ENCODE data around the gene UBR4. TPM values are rescaled to one million over a fixed set of nuclear protein-coding genes. Genes with fewer than 3 reads are reported as not detected.

UBR4 gene
- polyA plus RNA-seq, 1 of the 3 experiments (the other 2 are of a cell fraction) = 68.7 TPM

DNA sequence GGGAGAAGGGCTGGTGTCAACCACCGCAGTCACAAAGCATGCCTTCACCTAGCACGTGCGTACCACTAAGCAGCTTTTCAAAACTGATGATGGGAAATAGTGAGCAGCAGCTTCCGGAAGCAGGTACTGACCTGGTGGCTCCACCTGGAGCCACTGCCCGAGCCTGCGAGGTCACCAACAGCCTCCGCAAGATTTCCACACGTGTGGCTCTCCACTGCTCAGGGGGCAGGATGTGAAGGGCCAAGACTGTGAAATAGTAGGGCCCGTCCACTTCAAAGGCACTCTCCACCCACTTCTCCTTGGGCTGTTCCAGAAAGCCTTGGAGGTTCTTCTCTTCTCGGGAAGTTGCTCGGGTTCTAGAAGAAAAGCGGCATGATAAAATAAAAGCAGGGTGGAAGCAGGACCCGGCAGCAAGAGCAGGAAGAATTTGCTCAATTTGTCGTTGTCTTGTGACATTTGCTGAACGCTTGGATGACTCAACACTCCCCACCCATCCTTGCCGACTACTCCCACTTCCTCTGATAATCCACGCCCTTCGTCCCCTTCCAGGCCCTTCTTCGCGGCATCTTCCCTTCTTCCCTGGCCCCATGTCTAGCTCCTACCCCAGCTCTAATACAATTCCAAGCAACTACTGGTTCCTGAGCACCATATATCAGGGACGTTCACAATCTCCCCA lies 128.7 kb downstream of the UBR4 start:
- TF ChIP-seq MXI1 (IDR thresholded peaks at IDR 0.05; ENCODE audit: low read depth, low read length) (no peak), YY1 (IDR thresholded peaks at IDR 0.05; ENCODE audit: low read depth) (no peak), RCOR1 (IDR thresholded peaks at IDR 0.05; ENCODE audit: low read length) (no peak), SMC3 (IDR thresholded peaks at IDR 0.05; ENCODE audit: low read depth, low read length) (no peak), CHD2 (IDR thresholded peaks at IDR 0.05; ENCODE audit: low read length, partially characterized antibody) (no peak), TEAD4 (IDR thresholded peaks at IDR 0.05; ENCODE audit: borderline replicate concordance, insufficient read depth) (no peak), MEF2A (IDR thresholded peaks at IDR 0.05; ENCODE audit: borderline replicate concordance, low read depth) (no peak), TAF1 (IDR thresholded peaks at IDR 0.05; ENCODE audit: borderline replicate concordance, low read depth, low read length) (no peak), SIN3A (IDR thresholded peaks at IDR 0.05; ENCODE audit: borderline replicate concordance, low read depth, low read length) (no peak), ELF1 (IDR thresholded peaks at IDR 0.05) (no peak), FOSL2 (IDR thresholded peaks at IDR 0.05; ENCODE audit: borderline replicate concordance, low read depth) (no peak), RXRA (IDR thresholded peaks at IDR 0.05; ENCODE audit: borderline replicate concordance, low read depth) (no peak), FOXM1 (IDR thresholded peaks at IDR 0.05; ENCODE audit: low read depth) (no peak), FOXJ3 (CRISPR knock-in tag; IDR thresholded peaks at IDR 0.05) (no peak), GATA2 (CRISPR knock-in tag; IDR thresholded peaks at IDR 0.05) (no peak)
- TF ChIP-seq, protein P1, sequence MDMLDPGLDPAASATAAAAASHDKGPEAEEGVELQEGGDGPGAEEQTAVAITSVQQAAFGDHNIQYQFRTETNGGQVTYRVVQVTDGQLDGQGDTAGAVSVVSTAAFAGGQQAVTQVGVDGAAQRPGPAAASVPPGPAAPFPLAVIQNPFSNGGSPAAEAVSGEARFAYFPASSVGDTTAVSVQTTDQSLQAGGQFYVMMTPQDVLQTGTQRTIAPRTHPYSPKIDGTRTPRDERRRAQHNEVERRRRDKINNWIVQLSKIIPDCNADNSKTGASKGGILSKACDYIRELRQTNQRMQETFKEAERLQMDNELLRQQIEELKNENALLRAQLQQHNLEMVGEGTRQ (IDR thresholded peaks at IDR 0.05; ENCODE audit: borderline replicate concordance, low read depth, low read length) = no peak
- TF ChIP-seq, protein P2, sequence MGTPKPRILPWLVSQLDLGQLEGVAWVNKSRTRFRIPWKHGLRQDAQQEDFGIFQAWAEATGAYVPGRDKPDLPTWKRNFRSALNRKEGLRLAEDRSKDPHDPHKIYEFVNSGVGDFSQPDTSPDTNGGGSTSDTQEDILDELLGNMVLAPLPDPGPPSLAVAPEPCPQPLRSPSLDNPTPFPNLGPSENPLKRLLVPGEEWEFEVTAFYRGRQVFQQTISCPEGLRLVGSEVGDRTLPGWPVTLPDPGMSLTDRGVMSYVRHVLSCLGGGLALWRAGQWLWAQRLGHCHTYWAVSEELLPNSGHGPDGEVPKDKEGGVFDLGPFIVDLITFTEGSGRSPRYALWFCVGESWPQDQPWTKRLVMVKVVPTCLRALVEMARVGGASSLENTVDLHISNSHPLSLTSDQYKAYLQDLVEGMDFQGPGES (IDR thresholded peaks at IDR 0.05; ENCODE audit: low read depth, low read length) = no peak
- Histone ChIP-seq H2AFZ (ENCODE audit: low read depth) (no peak overlapping the region), H3K4me3 (ENCODE audit: low read depth in 2 of 2, low read length in 1 of 2) (no peak overlapping the region), H3K27ac (ENCODE audit: low read depth in 2 of 2, low read length in 1 of 2) (no peak overlapping the region), H3F3A (replicated peaks; ENCODE audit: insufficient read depth) (no peaks in the 10 kb centered on the region), H3K9me2 (no peaks in the 10 kb centered on the region), H3K4me1 (ENCODE audit: control insufficient read depth in 1 of 2, insufficient read depth in 2 of 2, low read depth in 1 of 2, low read length in 1 of 2) (0 out of 4 replicates have a peak, but pooled peaks cover 0 to 6% of the 10 kb centered on the region in 2 experiments), H3K27me3 (ENCODE audit: insufficient read depth) (no peaks in the 10 kb centered on the region), H3K79me2 (ENCODE audit: insufficient read depth) (no peaks in the 10 kb centered on the region), H4K20me1 (ENCODE audit: insufficient read depth) (no peaks in the 10 kb centered on the region), H3K9ac (no peak overlapping the region), H3K4me2 (no peak overlapping the region), H3K9me3 (no peaks in the 10 kb centered on the region), H3K36me3 (replicated peaks in 1 of 2; ENCODE audit: control insufficient read depth in 1 of 2, insufficient read depth in 2 of 2, low read length in 1 of 2) (peaks cover 66 to 88% of the 10 kb centered on the region in 2 experiments)
- ChIA-PET CTCF (interaction anchor here (1.3 kb wide), 1 partner anchor 167 kb away, joined by 6 read pairs; no protein-coding TSS in a partner anchor), POLR2A (no interaction called here)
- WGBS (ENCODE audit: low lambda C conversion rate) = 70% methylated on average over 14 of the region's 21 CpGs
- no peak for DNase-seq
